T1000 (cell line): ENCODE results near the gene PRMT7.
"Not testable (repeated sequence)": the region's sequence is repeated elsewhere in the genome, so short reads cannot be mapped to it uniquely, and the experiment has no call there.

Experiments used
- DNase-seq: peaks from one replicate; lab custom pipeline; 2025; ENCODE audit warnings: mixed read lengths; lab: John Stamatoyannopoulos, UW

Gene PRMT7

GRCh38 chr16:68283801-68284598 is 26.8 kb upstream of the PRMT7 start:
- DNase-seq: no peak

GRCh38 chr16:68284847-68285246 is 26.0 kb upstream of the PRMT7 start:
- DNase-seq: no peak

GRCh38 chr16:68285683-68286082 is 25.1 kb upstream of the PRMT7 start:
- no peak for DNase-seq

- no peak for DNase-seq
Measured at GRCh38 chr16:68286153-68287074, 24.4 kb upstream of the PRMT7 start.

- DNase-seq: peak; percentile 76
Measured at GRCh38 chr16:68287276-68288251, 23.3 kb upstream of the PRMT7 start.

- DNase-seq: no peak
Measured at GRCh38 chr16:68288252-68288650, 22.6 kb upstream of the PRMT7 start.

GRCh38 chr16:68288796-68289195 is 22.0 kb upstream of the PRMT7 start:
- DNase-seq: not testable (repeated sequence)

GRCh38 chr16:68289202-68289601 is 21.6 kb upstream of the PRMT7 start:
- no peak for DNase-seq

GRCh38 chr16:68289621-68290329 is 21.0 kb upstream of the PRMT7 start:
- no peak for DNase-seq

GRCh38 chr16:68290450-68290849 is 20.4 kb upstream of the PRMT7 start:
- no peak for DNase-seq

GRCh38 chr16:68291227-68291626 is 19.6 kb upstream of the PRMT7 start:
- no peak for DNase-seq

GRCh38 chr16:68292425-68292824 is 18.4 kb upstream of the PRMT7 start:
- no peak for DNase-seq

- DNase-seq: no peak
Measured at GRCh38 chr16:68296291-68296690, 14.5 kb upstream of the PRMT7 start.

- no peak for DNase-seq
Measured at GRCh38 chr16:68296693-68297092, 14.1 kb upstream of the PRMT7 start.

- DNase-seq: no peak
Measured at GRCh38 chr16:68297908-68298307, 12.9 kb upstream of the PRMT7 start.

GRCh38 chr16:68298312-68298711 is 12.5 kb upstream of the PRMT7 start:
- no peak for DNase-seq

GRCh38 chr16:68298907-68299561 is 11.8 kb upstream of the PRMT7 start:
- no peak for DNase-seq

GRCh38 chr16:68299571-68300453 is 11.0 kb upstream of the PRMT7 start:
- DNase-seq: no peak

GRCh38 chr16:68300734-68301459 is 9.9 kb upstream of the PRMT7 start:
- no peak for DNase-seq
